Activated T-cell treated with anti-CD3 and anti-CD28 coated beads, Interleukin-2, amount 50 U/mL, for 72 hours (primary cell): Measurements from ENCODE around the gene EPX. TPM values are rescaled to one million over a fixed set of nuclear protein-coding genes. Genes with fewer than 3 reads are reported as not detected.

Experiments
- ATAC-seq, 2 donors: fragments of 150-1000 bp; cut with Tn5 transposase; replicated peaks in 1 of 2; 2 replicates each; pipeline ENCODE4 v1.10.0; 2021; ENCODE audit warnings: moderate library complexity in 2 of 2, mild to moderate bottlenecking in 1 of 2
- DNase-seq, 2 donors: peaks; one replicate each; pipeline ENCODE4 v3.0.0; 2021 to 2022; ENCODE audit warnings: mixed read lengths in 1 of 2
- H3K27ac Mint-ChIP-seq: one replicate; pipeline ENCODE4 v1.8.0; 2022; ENCODE audit warnings: mild to moderate bottlenecking, moderate library complexity, mixed read lengths
- H3K27me3 Mint-ChIP-seq: one replicate; pipeline ENCODE4 v1.8.0; 2022; ENCODE audit warnings: low read depth, mixed read lengths
- H3K36me3 Mint-ChIP-seq, 2 donors: one replicate each; pipeline ENCODE4 v1.8.0; 2022; ENCODE audit warnings: mixed read lengths in 2 of 2, mild to moderate bottlenecking in 1 of 2; ENCODE audit not compliant: insufficient read depth in 2 of 2
- H3K4me1 Mint-ChIP-seq: one replicate; pipeline ENCODE4 v1.8.0; 2022; ENCODE audit warnings: low read depth, mixed read lengths
- H3K4me3 Mint-ChIP-seq, 2 donors: one replicate each; pipeline ENCODE4 v1.8.0; 2022; ENCODE audit warnings: mild to moderate bottlenecking in 2 of 2, mixed read lengths in 2 of 2, moderate library complexity in 2 of 2
- H3K9me3 Mint-ChIP-seq, 2 donors: one replicate each; pipeline ENCODE4 v1.8.0; 2022; ENCODE audit warnings: mixed read lengths in 2 of 2
- total RNA-seq, 2 donors: library from RNA; stranded (reverse); gene quantifications; one replicate each; pipeline ENCODE4 v1.2.3, GENCODE V29; 2022

EPX gene
- total RNA-seq, 2 donors from 2014 or later = not detected

DNA sequence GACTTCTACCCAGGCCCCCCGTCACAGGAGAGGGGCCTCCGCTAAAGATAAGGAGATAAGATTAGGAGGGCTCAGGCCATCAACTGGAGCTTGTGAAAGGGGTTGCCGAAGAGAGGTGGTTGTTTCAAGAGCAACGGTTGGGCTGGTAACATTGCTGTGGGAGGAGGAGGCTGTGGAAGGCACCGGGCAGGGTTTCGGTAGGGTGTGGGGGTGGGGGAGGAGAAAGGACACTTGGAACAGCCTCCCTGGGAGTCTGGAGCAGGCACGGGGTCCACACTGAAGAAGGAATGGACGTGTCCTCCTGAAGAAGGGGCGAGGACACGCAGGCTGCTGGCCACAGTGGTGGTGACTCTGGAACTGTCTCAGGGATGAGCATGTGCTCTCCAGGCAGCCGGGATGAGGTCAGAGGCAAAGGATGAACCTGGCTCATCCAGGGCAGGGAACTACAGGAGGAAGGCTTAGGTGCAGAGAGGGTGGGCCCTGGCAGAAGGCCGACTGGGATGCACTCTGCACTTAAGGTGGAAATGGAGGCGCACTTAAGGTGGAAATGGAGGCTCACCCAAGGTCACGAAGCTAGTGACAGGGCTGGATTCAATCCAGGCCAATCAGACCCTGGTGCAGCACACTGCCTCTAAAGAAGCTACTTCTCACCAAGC is 1.2 kb upstream of the EPX start:
- Mint-ChIP-seq H3K27ac (no peak overlapping the region), H3K4me1 (no peaks in the 10 kb centered on the region), H3K9me3 (no peaks in the 10 kb centered on the region), H3K4me3 (no peak overlapping the region), H3K27me3 (peaks cover 12% of the 10 kb centered on the region), H3K36me3 (no peaks in the 10 kb centered on the region)
- DNase-seq (no peak), ATAC-seq (no peak)

DNA sequence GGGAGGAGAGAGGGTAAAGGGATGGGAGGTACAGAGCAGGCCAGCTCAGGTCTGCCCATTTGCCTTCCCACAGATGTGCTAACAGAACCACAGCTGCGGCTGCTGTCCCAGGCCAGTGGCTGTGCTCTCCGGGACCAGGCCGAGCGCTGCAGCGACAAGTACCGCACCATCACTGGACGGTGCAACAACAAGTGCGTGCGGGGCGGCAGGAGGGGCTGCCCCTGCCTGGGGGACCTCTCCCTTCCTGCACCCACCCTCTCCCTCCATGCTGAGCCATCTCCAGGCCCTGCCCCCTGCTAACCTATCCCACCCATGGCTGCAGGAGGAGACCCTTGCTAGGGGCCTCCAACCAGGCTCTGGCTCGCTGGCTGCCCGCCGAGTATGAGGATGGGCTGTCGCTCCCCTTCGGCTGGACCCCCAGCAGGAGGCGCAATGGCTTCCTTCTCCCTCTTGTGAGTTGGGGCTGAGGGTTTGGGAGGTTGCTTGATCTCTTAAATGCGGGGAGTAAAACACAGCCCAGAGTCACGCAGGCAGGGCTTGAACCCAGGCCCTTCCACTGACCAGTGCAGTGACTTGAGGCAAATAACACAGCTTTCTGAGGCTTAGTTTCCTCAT is 1.2 kb downstream of the EPX start:
- ATAC-seq (no peak), DNase-seq (no peak)
- Mint-ChIP-seq H3K4me1 (no peaks in the 10 kb centered on the region), H3K9me3 (no peaks in the 10 kb centered on the region), H3K4me3 (no peak overlapping the region), H3K27ac (no peak overlapping the region), H3K36me3 (no peaks in the 10 kb centered on the region), H3K27me3 (peaks cover 22% of the 10 kb centered on the region)

DNA sequence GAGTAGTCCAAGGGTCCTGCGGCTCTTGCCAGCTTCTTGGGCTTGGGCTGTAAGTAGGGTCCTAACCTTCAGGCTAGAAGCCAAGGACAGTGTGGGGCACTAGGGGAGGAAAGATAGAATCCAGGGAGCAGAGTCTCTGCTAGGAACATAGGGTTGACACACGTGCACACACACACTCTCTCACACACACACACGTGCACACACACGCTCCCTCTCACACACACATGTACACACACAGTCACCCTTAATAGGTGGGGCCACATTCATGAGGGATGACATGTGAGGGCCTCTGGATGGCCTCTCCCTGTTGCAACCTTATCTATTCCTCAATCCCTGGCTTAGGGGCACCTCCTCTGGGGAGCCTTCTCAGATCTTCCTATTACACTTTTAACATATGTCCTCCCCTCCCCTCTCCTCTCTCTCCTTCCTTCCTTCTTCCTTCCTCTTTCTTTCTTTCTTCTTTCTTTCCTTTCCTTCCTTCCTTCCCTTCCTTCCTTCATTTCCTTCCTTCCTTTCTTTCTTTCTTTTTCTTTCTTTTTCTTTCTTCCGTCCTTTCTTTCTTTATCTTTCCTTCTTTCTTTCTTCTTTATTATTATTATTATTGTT is 3.1 kb downstream of the EPX start:
- Mint-ChIP-seq H3K36me3 (no peaks in the 10 kb centered on the region), H3K27me3 (peaks cover 18% of the 10 kb centered on the region), H3K27ac (peak overlapping the region; percentile 38), H3K4me1 (no peaks in the 10 kb centered on the region), H3K4me3 (no peak overlapping the region), H3K9me3 (no peaks in the 10 kb centered on the region)
- DNase-seq (no peak), ATAC-seq (no peak)

DNA sequence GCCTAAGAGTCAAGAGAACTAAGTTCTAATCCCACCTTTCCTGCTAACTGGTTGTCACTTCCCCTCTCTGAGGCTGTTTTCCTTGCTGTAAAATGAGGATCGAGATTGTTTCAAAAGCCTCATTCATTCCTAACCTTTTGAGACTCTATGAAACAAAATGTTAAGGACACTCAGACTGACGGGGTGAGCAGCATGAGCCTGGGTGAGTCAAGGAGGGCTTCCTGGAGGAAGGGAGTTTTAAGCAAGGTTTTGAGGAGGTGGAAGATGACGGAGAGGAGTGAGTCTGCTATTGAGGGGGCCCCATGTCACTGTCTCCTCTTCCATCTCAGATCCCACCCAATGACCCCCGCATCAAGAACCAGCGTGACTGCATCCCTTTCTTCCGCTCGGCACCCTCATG is 4.1 kb downstream of the EPX start:
- H3K4me1 Mint-ChIP-seq = no peaks in the 10 kb centered on the region
- no peaks in the 10 kb centered on the region for H3K9me3 Mint-ChIP-seq
- H3K27ac Mint-ChIP-seq = no peak overlapping the region
- H3K27me3 Mint-ChIP-seq = peaks cover 10% of the 10 kb centered on the region
- ATAC-seq = no peak
- H3K36me3 Mint-ChIP-seq = no peaks in the 10 kb centered on the region
- H3K4me3 Mint-ChIP-seq = no peak overlapping the region
- DNase-seq = no peak

DNA sequence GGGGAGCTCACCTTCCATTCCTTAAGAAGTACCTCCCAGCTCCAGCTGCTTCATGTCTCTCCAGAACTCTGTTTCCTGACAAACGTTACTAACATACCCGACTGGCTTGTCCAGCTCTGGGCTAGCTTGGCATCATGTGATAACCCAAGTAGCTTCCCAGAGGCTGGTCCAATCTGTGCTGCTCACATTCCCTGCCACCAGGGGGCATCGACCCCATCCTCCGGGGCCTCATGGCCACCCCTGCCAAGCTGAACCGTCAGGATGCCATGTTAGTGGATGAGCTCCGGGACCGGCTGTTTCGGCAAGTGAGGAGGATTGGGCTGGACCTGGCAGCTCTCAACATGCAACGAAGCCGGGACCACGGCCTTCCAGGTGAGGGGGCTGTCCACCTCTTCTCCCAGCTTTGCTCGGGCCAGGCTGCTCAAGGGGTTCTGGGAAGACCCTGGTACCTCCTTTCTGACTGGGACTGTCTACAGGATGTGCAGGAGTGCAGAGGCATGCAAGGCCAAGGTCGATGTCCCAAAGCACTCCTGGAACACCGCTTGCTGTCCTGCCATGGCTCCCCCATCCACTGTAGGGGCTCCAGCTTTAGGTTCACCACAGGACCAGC is 7.6 kb downstream of the EPX start:
- no peak overlapping the region for H3K4me3 Mint-ChIP-seq
- no peaks in the 10 kb centered on the region for H3K4me1 Mint-ChIP-seq
- H3K27ac Mint-ChIP-seq = no peak overlapping the region
- DNase-seq (peak; percentile 59 to 68), ATAC-seq (peak; percentile 73 to 79)
- H3K9me3 Mint-ChIP-seq = no peaks in the 10 kb centered on the region
- peaks cover 10% of the 10 kb centered on the region for H3K27me3 Mint-ChIP-seq
- no peaks in the 10 kb centered on the region for H3K36me3 Mint-ChIP-seq

DNA sequence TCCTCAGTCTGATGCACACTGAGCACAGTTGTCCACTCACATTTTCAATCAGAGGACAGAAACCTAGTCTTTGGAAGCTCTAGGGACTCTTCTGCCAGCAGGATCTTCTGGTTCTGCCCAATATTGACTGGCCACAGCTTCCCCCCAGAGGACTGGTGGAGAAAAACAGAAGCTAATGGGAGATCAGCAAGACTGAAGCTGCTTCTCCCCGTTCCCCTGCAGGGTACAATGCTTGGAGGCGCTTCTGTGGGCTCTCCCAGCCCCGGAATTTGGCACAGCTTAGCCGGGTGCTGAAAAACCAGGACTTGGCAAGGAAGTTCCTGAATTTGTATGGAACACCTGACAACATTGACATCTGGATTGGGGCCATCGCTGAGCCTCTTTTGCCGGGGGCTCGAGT is 10.3 kb downstream of the EPX start:
- Mint-ChIP-seq H3K9me3 (no peaks in the 10 kb centered on the region), H3K27ac (no peak overlapping the region), H3K27me3 (peaks cover 9% of the 10 kb centered on the region), H3K4me3 (no peak overlapping the region), H3K36me3 (no peaks in the 10 kb centered on the region), H3K4me1 (no peaks in the 10 kb centered on the region)
- DNase-seq = no peak
- no peak for ATAC-seq

DNA sequence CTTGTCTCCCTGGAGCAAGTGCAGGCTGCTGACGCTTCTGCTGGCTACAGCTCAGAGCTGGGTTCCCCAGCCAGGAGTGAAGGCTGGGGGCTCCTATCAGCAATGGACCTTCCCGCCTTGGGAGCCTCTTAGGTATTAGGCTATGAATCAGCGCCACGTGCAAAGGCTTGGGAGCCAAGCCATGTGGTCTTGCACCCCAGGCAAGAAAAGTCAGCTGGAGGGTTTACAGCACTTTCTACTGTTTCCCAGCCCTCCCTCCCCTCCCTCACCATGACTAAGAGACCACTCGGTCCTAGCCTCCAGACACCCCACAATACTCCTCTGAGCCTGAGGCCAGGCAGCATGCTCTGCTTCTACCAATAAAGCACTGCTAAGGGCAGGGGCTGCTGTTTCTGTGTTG is 12.3 kb downstream of the EPX start:
- DNase-seq (no peak), ATAC-seq (no peak)
- Mint-ChIP-seq H3K36me3 (peaks cover 0 to 4% of the 10 kb centered on the region in 2 donors), H3K4me1 (no peaks in the 10 kb centered on the region), H3K27ac (no peak overlapping the region), H3K27me3 (no peaks in the 10 kb centered on the region), H3K4me3 (no peak overlapping the region), H3K9me3 (no peaks in the 10 kb centered on the region)

DNA sequence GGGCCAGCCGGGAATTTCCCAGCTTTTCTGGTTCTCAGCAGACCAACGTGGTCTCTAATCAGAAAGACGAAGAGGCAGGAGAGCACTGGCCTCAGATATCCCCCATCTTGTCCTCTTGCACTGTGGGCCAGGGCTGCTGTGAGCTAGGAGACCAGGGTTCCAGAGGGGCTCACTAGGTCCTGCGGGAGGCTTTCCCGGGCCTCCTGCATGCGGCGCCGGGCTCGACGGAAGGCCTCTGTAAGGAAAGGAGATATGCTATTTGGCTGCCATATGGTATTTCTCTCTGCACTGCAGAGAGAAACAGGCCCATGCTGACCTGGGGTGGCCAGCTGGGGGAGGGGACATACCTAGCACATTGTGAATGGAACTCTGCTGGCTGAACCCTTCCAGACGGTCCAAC is 13.4 kb downstream of the EPX start:
- Mint-ChIP-seq H3K4me1 (no peaks in the 10 kb centered on the region), H3K4me3 (no peak overlapping the region), H3K36me3 (peaks cover 4% of the 10 kb centered on the region in 2 donors), H3K27ac (no peak overlapping the region), H3K9me3 (no peaks in the 10 kb centered on the region), H3K27me3 (no peaks in the 10 kb centered on the region)
- ATAC-seq = no peak
- no peak for DNase-seq

DNA sequence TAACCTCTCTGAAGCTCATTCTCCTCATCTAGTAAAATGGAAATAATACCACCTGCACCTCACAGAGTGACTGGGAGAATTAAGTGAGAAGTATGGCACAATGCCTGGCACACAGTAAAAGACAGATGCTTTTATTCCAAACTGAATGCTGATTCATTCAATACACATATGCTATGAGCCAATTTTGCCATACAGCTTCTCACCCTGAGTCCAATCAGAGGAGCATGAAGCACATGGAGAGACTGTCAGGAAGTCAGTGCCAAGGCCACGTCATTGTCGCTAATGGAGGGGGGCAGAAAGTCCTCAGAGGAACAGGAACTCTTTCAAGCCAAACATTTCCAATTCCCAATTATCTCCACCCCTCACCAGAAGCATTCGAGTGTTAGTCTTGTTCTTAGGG is 14.9 kb downstream of the EPX start:
- H3K27me3 Mint-ChIP-seq = no peaks in the 10 kb centered on the region
- ATAC-seq (no peak), DNase-seq (no peak)
- no peaks in the 10 kb centered on the region for H3K4me1 Mint-ChIP-seq
- no peaks in the 10 kb centered on the region for H3K9me3 Mint-ChIP-seq
- H3K36me3 Mint-ChIP-seq = peaks cover 4% of the 10 kb centered on the region in 2 donors
- no peak overlapping the region for H3K4me3 Mint-ChIP-seq
- H3K27ac Mint-ChIP-seq = no peak overlapping the region

DNA sequence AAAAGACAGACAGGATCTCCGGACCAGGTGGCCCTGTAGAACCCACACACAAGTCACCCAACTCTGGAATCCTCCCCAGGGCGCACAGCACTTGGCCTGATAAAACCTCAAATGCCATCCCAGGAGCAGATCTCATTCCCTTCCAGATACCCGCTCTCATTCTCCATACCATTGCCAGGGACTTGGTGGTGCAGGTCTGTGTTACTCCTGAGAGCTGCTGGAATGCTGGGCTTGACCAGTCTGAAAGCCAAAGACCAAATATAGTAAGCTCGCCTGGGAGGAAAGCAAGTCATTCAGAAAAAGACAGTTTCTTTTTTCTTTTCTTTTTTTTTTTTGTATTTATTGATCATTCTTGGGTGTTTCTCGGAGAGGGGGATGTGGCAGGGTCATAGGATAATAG is 15.8 kb downstream of the EPX start:
- Mint-ChIP-seq H3K4me1 (no peaks in the 10 kb centered on the region), H3K9me3 (no peaks in the 10 kb centered on the region), H3K27me3 (no peaks in the 10 kb centered on the region), H3K27ac (no peak overlapping the region), H3K36me3 (peaks cover 4% of the 10 kb centered on the region in 2 donors), H3K4me3 (no peak overlapping the region)
- no peak for ATAC-seq
- DNase-seq = no peak

DNA sequence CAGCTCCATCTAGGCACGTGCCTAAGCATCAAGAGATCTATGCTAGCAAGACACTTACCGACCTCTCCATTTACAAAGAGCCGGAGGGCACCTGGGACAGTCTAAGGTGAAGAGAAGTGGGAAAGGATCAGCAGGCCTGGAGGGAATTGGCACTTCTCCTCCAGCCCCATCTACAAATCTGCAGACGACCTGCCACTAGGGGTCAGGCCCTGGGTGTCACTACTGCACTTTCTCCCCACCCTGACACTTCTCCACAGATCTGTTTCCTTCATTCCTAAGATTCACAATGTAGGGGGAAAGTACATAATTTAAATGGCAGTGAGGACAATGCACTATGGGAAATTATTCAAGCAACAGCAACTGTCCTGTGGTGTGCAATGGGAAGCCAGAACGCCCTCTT is 18.4 kb downstream of the EPX start:
- Mint-ChIP-seq H3K27ac (no peak overlapping the region), H3K36me3 (peaks cover 4% of the 10 kb centered on the region in 2 donors), H3K4me3 (no peak overlapping the region), H3K4me1 (peaks cover 2% of the 10 kb centered on the region), H3K9me3 (no peaks in the 10 kb centered on the region), H3K27me3 (no peaks in the 10 kb centered on the region)
- ATAC-seq (no peak), DNase-seq (no peak)

DNA sequence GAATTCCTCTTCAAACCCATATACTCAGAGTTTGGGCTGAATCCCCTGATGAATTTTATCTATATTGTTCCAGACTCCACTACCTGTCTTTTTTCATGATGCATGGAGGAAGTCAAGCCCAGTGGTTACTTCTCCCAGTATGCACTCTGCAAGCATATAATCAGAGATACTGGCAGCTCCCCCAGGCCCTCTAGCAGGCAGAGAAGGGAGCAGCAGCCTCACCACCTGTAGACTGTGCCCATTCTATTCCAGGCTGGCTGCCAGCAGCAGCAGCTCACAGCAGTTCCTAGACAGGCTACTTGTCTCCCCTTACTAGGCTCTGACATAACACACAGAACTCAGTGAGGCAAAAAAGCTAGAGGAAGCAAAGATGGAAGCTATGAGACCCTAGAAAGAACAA is 23.2 kb downstream of the EPX start:
- DNase-seq (no peak), ATAC-seq (no peak)
- no peak overlapping the region for H3K27ac Mint-ChIP-seq
- peaks cover 0 to 2% of the 10 kb centered on the region in 2 donors for H3K36me3 Mint-ChIP-seq
- no peaks in the 10 kb centered on the region for H3K27me3 Mint-ChIP-seq
- H3K4me3 Mint-ChIP-seq = no peak overlapping the region
- no peaks in the 10 kb centered on the region for H3K9me3 Mint-ChIP-seq
- peaks cover 27% of the 10 kb centered on the region for H3K4me1 Mint-ChIP-seq

DNA sequence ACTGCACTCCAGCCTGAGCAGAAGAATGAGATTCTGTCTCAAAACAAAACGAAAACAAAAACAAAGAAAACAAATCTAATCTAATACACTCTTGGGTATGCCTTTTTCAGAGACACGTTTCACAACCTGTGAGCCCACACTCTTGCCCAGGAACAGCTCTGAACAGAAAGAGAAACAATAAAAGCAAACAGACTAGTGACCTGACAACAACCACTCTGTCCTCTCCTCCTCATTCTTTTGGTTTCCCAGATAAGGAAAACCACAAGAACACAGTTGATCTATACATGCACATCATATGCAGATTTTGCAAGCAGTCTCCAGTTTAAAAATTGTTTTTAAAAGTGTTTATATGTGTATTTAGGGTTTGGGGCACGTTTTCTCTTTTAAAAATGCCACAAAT is 25.2 kb downstream of the EPX start:
- H3K4me3 Mint-ChIP-seq = peak overlapping the region; percentile 29 to 91
- H3K27me3 Mint-ChIP-seq = no peaks in the 10 kb centered on the region
- H3K4me1 Mint-ChIP-seq = peaks cover 27% of the 10 kb centered on the region
- peaks cover 0 to 2% of the 10 kb centered on the region in 2 donors for H3K36me3 Mint-ChIP-seq
- no peaks in the 10 kb centered on the region for H3K9me3 Mint-ChIP-seq
- H3K27ac Mint-ChIP-seq = peak overlapping the region; percentile 5
- ATAC-seq (no peak), DNase-seq (no peak)
